Stimulated activated CD8-positive, alpha-beta memory T cell treated with anti-CD3 and anti-CD28 coated beads, Interleukin-12 subunit alpha, Interleukin-12 subunit beta, amount 100 ng/mL, for 1 hour (primary cell): ENCODE measurements around the gene CMTM1.
"Not testable (repeated sequence)": the region's sequence is repeated elsewhere in the genome, so short reads cannot be mapped to it uniquely, and the experiment has no call there.

Source experiments
- DNase-seq: peaks from one replicate; pipeline ENCODE4 v3.0.0-alpha.2; 2020; ENCODE audit warnings: low read depth

Gene CMTM1

DNA sequence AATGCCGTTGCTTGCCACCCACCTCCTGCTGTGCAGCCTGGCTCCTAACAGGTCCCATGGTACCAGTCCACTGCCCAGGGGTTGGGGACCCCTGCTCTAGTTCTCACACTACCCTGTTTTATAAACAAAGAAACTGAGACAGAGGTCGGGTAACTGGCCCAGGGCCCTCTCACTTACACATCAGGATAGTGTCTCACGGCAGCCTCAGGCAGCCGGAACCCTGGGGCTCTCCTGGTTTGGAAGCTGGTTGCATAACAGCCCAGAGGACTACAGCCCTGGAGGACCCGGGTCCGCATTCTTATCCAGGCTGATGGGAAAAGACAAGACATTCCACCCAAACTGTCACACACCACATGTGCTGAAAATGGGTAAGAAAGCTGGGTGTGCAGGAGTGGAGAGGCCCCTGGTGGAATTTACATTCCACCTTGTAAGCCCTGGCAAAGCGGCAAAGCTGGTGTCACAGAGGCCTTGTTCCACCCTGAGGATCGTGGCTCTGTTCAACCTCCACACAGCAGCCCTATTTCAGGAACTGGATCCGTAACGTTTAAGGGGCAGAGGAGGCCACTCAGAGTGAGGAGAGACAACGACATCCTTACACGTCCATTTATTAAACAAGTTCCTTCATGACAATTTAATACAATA, 48.0 kb downstream of the CMTM1 start:
- no peak for DNase-seq

DNA sequence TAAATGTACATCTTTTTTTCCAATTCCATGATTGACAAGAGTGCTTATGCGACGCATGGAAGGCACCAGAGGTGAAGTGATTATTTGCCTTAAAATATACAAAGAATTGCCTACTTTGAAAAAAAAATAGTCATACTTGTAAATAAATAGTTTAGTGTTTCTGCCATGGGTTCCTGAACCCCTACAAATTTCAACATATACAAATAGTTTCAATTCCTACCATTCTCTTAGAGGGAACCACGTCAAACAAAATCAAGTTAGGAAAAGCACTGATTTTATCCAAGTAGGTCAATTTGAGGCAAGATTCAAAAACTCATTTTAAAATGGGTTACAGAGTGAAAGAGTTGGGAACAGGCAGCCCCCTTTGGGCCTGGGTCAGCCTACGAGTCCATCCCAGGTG, 49.9 kb downstream of the CMTM1 start:
- DNase-seq = no peak

DNA sequence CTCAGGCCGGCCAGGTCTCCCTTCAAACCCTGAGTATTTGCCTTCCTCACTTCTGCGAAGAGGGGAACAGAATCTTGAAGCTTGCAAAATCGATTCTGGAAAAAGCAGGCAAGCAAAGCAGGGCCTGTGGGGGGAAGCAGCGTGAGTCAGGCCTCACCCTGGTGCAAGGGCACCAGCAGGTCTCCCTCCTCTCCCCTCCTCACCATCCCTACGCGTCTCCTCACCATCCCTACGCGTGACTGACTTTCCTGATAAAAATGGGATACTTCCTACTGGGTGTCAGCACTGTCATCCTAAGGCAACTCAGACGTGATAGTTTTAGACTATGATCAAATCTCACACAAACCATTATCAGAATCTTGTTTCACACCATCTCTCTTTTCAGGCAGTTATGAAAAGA, 50.4 kb downstream of the CMTM1 start:
- DNase-seq = no peak

DNA sequence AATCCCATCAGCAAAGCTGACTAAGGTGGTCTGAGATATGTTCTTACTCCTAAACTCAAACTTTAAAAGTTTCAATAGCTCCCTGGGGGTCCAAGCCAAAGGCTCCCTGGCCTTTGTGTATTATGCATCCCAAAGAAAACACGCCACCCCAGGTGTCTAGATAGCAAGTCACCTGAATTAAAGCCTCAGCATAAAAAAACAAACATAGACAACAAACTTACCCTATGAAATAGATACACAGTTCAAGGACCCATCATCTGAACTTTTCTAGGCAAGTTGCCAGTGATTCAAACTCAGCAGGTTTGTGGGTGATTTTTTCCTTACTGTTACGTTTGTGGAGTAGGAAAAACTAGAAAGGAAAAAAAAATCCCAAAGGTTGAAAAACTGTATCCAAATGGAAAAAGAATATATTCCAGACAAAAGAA, 50.8 kb downstream of the CMTM1 start:
- no peak for DNase-seq

DNA sequence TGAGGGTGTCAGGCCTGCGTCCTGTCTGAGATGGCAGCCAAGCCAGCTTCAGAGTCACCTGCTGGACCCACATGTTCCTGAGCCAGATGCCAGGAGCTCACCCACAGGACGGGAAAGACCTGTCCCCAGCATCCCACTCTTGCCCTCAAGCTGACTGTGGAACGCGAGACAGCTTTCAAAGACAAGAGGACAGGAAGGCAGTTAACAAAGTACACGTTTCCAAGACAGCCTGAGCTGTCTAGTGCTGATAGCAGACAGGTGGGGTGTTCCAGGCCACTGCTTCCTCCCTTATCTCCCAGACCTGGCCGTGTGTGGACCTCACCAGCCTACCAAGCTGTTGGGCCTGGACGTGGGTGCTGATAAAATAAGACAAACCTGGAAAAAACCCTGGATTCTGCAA, 51.5 kb downstream of the CMTM1 start:
- DNase-seq = no peak

DNA sequence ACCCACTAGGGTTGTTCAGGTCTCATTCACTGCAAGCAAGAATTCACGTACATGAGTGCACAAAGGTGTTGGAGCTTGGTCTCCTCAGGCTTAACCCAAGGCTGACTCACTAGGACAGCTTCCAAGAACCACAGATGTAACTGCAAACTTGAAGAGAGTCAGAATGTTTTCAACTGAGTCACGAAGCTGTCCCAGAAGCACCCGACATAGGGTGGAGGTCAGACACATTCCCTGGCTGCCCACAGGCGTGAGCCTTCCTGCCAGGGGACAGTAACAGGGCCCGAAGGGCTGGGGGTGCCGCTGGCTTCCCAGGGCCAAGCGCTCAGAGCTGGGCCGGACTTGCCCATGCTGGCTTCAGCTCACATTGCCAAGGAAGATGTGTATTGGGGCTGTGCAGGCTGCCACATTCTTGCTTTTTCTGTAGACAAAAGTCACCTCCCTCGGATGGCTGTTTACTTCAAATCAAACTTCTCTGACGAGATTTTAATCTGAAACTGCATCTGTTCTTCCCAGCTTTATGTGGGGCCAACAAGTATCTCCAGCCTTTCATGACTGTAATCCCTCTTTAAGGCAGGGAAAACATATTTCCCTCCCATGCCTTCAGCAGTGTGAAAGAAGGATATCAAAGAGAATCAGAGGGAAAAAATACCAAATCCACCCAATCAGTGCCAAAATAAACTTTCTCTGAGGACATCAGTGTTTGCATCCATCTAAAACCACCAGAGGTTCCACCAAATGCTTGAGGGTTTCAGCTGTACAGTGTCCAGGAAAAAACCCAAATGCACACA, 52.5 kb downstream of the CMTM1 start:
- DNase-seq = no peak

DNA sequence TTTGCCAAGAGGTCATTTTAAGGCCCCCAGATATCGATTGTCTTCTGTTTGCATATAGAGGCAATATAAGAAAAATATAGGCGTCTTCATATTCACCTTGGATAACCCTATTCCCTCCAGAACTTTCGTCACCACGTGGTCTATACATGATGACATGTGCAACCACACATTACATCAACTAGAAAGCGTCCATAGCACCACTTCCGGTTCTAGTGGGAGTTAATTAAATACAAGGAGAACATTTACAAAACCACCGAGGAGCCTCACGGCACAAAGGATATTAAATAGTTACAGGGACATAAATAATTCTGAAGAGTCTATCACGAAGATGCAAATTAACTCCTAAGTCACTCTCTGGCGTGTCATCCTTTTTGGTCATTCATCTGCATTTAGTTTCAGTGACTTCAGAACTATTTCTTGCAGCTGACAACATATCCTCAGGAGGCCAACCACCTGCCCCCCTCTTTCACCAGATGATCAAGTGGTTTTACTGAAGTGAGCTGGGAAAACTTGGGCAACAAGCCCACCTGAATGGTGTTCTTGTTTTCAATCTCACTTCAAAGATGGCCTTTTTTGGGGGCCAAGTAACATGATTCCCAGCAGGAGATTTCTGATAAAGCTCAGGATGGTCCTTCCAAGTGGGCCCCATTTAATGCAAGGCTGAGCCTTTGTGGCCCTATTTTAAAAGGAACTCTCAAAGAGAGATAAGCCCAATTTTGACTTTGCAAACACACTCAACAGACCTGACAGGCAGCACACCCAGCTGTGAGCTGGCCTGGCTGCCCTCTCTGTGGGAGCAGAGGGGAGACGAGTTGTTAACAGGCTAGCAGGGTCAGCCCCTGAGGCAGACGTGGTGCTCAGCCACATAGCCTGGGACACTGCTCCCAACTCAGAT, 53.5 kb downstream of the CMTM1 start:
- DNase-seq = no peak

DNA sequence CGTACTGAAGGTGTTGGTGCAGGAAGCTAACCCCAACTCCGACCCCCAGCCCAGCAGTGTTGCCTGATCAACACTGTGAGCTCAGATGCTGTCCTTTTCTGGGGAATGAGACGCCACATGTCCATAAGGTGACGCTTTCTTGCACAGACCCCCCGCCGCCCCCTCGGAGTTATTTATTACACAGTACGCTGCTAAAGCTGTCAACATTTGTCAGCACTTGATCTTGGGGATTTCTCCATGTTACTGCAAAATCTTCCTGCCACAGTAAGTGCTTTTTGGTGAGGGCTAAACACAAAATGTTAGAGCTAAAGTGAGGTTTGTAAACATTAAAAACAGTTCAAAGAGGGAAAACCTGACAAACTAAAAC, 54.2 kb downstream of the CMTM1 start:
- no peak for DNase-seq

DNA sequence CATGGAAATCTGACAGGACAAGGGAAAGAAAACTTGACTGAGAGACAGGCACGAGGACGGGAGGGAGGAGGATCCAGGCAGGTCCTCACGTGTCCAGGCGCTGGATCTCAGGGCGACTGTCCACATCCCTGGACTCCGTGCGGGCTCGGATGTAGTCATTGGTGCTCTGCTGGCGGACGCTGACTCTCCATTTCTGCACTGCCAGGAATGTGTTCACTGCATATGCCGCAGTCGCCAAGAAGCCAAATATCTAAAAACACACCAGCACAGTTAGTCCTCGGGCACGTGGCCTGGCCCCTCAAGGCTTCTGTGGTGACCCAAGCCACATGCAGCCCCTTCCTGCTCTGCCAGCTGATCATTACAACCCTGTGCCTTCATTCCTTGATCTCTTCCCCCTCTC, 55.7 kb downstream of the CMTM1 start:
- DNase-seq = no peak

DNA sequence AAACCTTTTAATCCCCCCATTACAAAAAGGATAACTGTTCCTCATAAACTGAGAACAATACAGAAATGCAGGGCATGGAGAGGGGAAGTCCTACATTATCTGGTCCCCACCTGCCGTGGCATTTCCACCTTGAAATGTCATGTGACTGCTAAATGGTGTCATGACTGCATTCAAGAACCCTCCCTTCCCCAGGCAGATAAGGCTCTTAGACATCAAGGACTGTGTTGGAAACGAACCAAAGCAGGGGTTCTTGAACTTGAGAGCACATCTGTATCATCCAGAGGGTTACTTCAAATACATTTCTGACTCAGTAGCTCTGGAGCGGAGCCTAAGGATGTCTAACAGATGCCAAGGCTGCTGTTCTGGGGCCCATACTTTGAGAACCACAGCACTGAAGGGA, 56.6 kb downstream of the CMTM1 start:
- DNase-seq = no peak

DNA sequence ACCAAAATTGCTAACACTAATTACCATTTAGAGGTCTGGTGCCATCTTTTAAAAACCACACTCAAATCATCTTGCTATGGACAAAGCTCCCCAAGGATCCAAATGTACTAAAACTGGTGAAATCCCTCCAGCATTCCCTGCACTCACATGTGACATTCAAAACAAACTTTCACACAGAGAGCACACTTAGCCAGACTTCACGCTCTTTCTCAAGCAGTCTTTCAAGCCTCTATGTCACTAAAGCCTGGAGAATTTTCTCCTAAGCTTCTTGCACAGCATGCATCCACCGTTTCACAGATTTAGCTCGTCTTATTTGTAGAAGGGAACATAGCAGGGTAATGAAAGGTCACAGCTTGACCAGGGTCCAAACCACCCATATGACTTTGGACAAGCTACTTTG, 57.5 kb downstream of the CMTM1 start:
- no peak for DNase-seq

DNA sequence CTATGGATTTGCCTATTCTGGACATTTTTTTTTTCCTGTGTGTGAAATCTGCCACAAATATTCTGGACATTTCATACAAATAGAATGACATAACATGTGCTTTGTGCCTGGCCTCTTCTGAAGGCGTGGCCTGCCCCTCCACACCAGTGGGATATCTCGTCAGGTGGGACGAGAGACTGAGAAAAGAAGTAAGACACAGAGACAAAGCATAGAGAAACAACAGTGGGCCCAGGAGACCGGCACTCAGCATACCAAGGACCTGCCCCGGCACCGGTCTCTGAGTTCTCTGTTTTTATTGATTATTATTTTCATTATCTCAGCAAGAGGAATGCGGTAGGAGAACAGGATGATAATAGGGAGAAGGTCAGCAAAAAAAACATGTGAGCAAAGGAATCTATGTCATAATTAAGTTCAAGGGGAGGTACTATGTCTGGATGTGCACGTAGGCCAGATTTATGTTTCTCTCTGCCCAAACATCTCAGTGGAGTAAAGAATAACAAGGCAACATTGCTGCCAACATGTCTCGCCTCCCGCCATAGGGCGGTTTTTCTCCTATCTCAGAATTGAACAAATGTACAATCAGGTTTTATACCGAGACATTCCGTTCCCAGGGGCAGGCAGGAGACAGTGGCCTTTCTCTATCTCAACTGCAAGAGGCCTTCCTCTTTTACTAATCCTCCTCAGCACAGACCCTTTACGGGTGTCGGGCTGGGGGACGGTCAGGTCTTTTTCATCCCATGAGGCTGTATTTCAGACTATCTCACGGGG, 61.6 kb downstream of the CMTM1 start:
- not testable (repeated sequence) for DNase-seq
